ENCODE measurements around the gene TBX19.

TBX19 gene

GRCh38 chr1:168280296-168280927 is at the start of gene TBX19:
Gene TBX19, plus strand, starts transcription at chr1:168280877. Its CDS starts 214 bp downstream, at chr1:168281091.
- Histone ChIP-seq H3K36me3 (ENCODE audit: control insufficient read depth, insufficient read depth, low read length) (no peaks in the 10 kb centered on the region), H3K9me3 (ENCODE audit: control insufficient read depth, insufficient read depth, low read length) (no peaks in the 10 kb centered on the region), H3K27ac (ENCODE audit: low read depth, low read length) (no peak within 1 kb of the TSS), H3K4me3 (ENCODE audit: low read depth, low read length) (no peak within 1 kb of the TSS), H3K4me1 (ENCODE audit: control insufficient read depth, insufficient read depth, low read length) (peaks cover 14% of the 10 kb centered on the region), H3K27me3 (ENCODE audit: control insufficient read depth, insufficient read depth, low read length) (no peaks in the 10 kb centered on the region), H3K9ac (ENCODE audit: low read depth, low read length) (no peak within 1 kb of the TSS)

GRCh38 chr1:168234846-168235547 is 45.7 kb upstream of the TBX19 start:
- no peak overlapping the region for H3K4me3 ChIP-seq (ENCODE audit: low read depth, low read length)
- H3K27me3 ChIP-seq (ENCODE audit: control insufficient read depth, insufficient read depth, low read length) = no peaks in the 10 kb centered on the region
- no peaks in the 10 kb centered on the region for H3K4me1 ChIP-seq (ENCODE audit: control insufficient read depth, insufficient read depth, low read length)
- H3K36me3 ChIP-seq (ENCODE audit: control insufficient read depth, insufficient read depth, low read length) = peaks cover 60% of the 10 kb centered on the region
- no peaks in the 10 kb centered on the region for H3K9me3 ChIP-seq (ENCODE audit: control insufficient read depth, insufficient read depth, low read length)
- H3K9ac ChIP-seq (ENCODE audit: low read depth, low read length) = no peak overlapping the region
- H3K27ac ChIP-seq (ENCODE audit: low read depth, low read length) = no peak overlapping the region

- Histone ChIP-seq H3K27me3 (ENCODE audit: control insufficient read depth, insufficient read depth, low read length) (no peaks in the 10 kb centered on the region), H3K27ac (ENCODE audit: low read depth, low read length) (no peak overlapping the region), H3K4me3 (ENCODE audit: low read depth, low read length) (no peak overlapping the region), H3K36me3 (ENCODE audit: control insufficient read depth, insufficient read depth, low read length) (peaks cover 60% of the 10 kb centered on the region), H3K9ac (ENCODE audit: low read depth, low read length) (no peak overlapping the region), H3K4me1 (ENCODE audit: control insufficient read depth, insufficient read depth, low read length) (no peaks in the 10 kb centered on the region), H3K9me3 (ENCODE audit: control insufficient read depth, insufficient read depth, low read length) (no peaks in the 10 kb centered on the region)
Measured at GRCh38 chr1:168235548-168235885, 45.2 kb upstream of the TBX19 start.

GRCh38 chr1:168235937-168236336 is 44.7 kb upstream of the TBX19 start:
- Histone ChIP-seq H3K9ac (ENCODE audit: low read depth, low read length) (no peak overlapping the region), H3K27ac (ENCODE audit: low read depth, low read length) (no peak overlapping the region), H3K27me3 (ENCODE audit: control insufficient read depth, insufficient read depth, low read length) (no peaks in the 10 kb centered on the region), H3K4me3 (ENCODE audit: low read depth, low read length) (no peak overlapping the region), H3K4me1 (ENCODE audit: control insufficient read depth, insufficient read depth, low read length) (no peaks in the 10 kb centered on the region), H3K9me3 (ENCODE audit: control insufficient read depth, insufficient read depth, low read length) (no peaks in the 10 kb centered on the region), H3K36me3 (ENCODE audit: control insufficient read depth, insufficient read depth, low read length) (peaks cover 60% of the 10 kb centered on the region)

GRCh38 chr1:168236836-168237611 is 43.7 kb upstream of the TBX19 start:
- Histone ChIP-seq H3K4me1 (ENCODE audit: control insufficient read depth, insufficient read depth, low read length) (no peaks in the 10 kb centered on the region), H3K27ac (ENCODE audit: low read depth, low read length) (no peak overlapping the region), H3K9ac (ENCODE audit: low read depth, low read length) (no peak overlapping the region), H3K4me3 (ENCODE audit: low read depth, low read length) (no peak overlapping the region), H3K36me3 (ENCODE audit: control insufficient read depth, insufficient read depth, low read length) (peaks cover 59% of the 10 kb centered on the region), H3K9me3 (ENCODE audit: control insufficient read depth, insufficient read depth, low read length) (no peaks in the 10 kb centered on the region), H3K27me3 (ENCODE audit: control insufficient read depth, insufficient read depth, low read length) (no peaks in the 10 kb centered on the region)

- Histone ChIP-seq H3K4me3 (ENCODE audit: low read depth, low read length) (no peak overlapping the region), H3K36me3 (ENCODE audit: control insufficient read depth, insufficient read depth, low read length) (peaks cover 47% of the 10 kb centered on the region), H3K27ac (ENCODE audit: low read depth, low read length) (no peak overlapping the region), H3K4me1 (ENCODE audit: control insufficient read depth, insufficient read depth, low read length) (no peaks in the 10 kb centered on the region; the same call in 1 of the 2 replicates), H3K9me3 (ENCODE audit: control insufficient read depth, insufficient read depth, low read length) (no peaks in the 10 kb centered on the region), H3K27me3 (ENCODE audit: control insufficient read depth, insufficient read depth, low read length) (no peaks in the 10 kb centered on the region), H3K9ac (ENCODE audit: low read depth, low read length) (no peak overlapping the region)
Measured at GRCh38 chr1:168243198-168243597, 37.5 kb upstream of the TBX19 start.

- no peak overlapping the region for H3K4me3 ChIP-seq (ENCODE audit: low read depth, low read length)
- peaks cover 45% of the 10 kb centered on the region for H3K36me3 ChIP-seq (ENCODE audit: control insufficient read depth, insufficient read depth, low read length)
- no peak overlapping the region for H3K9ac ChIP-seq (ENCODE audit: low read depth, low read length)
- no peaks in the 10 kb centered on the region; the same call in 1 of the 2 replicates for H3K4me1 ChIP-seq (ENCODE audit: control insufficient read depth, insufficient read depth, low read length)
- H3K27me3 ChIP-seq (ENCODE audit: control insufficient read depth, insufficient read depth, low read length) = no peaks in the 10 kb centered on the region
- H3K9me3 ChIP-seq (ENCODE audit: control insufficient read depth, insufficient read depth, low read length) = no peaks in the 10 kb centered on the region
- no peak overlapping the region for H3K27ac ChIP-seq (ENCODE audit: low read depth, low read length)
Measured at GRCh38 chr1:168243636-168244212, 37.0 kb upstream of the TBX19 start.

GRCh38 chr1:168245042-168245441 is 35.6 kb upstream of the TBX19 start:
- no peaks in the 10 kb centered on the region for H3K9me3 ChIP-seq (ENCODE audit: control insufficient read depth, insufficient read depth, low read length)
- no peak overlapping the region for H3K9ac ChIP-seq (ENCODE audit: low read depth, low read length)
- H3K4me3 ChIP-seq (ENCODE audit: low read depth, low read length) = no peak overlapping the region
- no peaks in the 10 kb centered on the region for H3K27me3 ChIP-seq (ENCODE audit: control insufficient read depth, insufficient read depth, low read length)
- H3K4me1 ChIP-seq (ENCODE audit: control insufficient read depth, insufficient read depth, low read length) = peaks cover 2% of the 10 kb centered on the region; the same call in 1 of the 2 replicates
- H3K27ac ChIP-seq (ENCODE audit: low read depth, low read length) = no peak overlapping the region
- H3K36me3 ChIP-seq (ENCODE audit: control insufficient read depth, insufficient read depth, low read length) = peaks cover 44% of the 10 kb centered on the region

GRCh38 chr1:168246506-168246905 is 34.2 kb upstream of the TBX19 start:
- H3K27ac ChIP-seq (ENCODE audit: low read depth, low read length) = no peak overlapping the region
- no peak overlapping the region for H3K9ac ChIP-seq (ENCODE audit: low read depth, low read length)
- H3K36me3 ChIP-seq (ENCODE audit: control insufficient read depth, insufficient read depth, low read length) = peaks cover 47% of the 10 kb centered on the region
- no peaks in the 10 kb centered on the region for H3K27me3 ChIP-seq (ENCODE audit: control insufficient read depth, insufficient read depth, low read length)
- H3K9me3 ChIP-seq (ENCODE audit: control insufficient read depth, insufficient read depth, low read length) = no peaks in the 10 kb centered on the region
- H3K4me3 ChIP-seq (ENCODE audit: low read depth, low read length) = no peak overlapping the region
- H3K4me1 ChIP-seq (ENCODE audit: control insufficient read depth, insufficient read depth, low read length) = peaks cover 5% of the 10 kb centered on the region; the same call in 1 of the 2 replicates

- H3K4me3 ChIP-seq (ENCODE audit: low read depth, low read length) = no peak overlapping the region
- H3K27me3 ChIP-seq (ENCODE audit: control insufficient read depth, insufficient read depth, low read length) = no peaks in the 10 kb centered on the region
- 0 out of 2 replicates have a peak, but pooled peaks cover 5% of the 10 kb centered on the region for H3K4me1 ChIP-seq (ENCODE audit: control insufficient read depth, insufficient read depth, low read length)
- H3K27ac ChIP-seq (ENCODE audit: low read depth, low read length) = no peak overlapping the region
- no peak overlapping the region for H3K9ac ChIP-seq (ENCODE audit: low read depth, low read length)
- peaks cover 21% of the 10 kb centered on the region for H3K9me3 ChIP-seq (ENCODE audit: control insufficient read depth, insufficient read depth, low read length)
- H3K36me3 ChIP-seq (ENCODE audit: control insufficient read depth, insufficient read depth, low read length) = peaks cover 8% of the 10 kb centered on the region
Measured at GRCh38 chr1:168252204-168252733, 28.4 kb upstream of the TBX19 start.
